Activated CD4-positive, alpha-beta T cell treated with anti-CD3 and anti-CD28 coated beads, Interleukin-2, Interleukin-4, amounts not matched to agents 100 ng/mL and 50 ng/mL, durations not matched to agents 16 hours and 8 hours (primary cell): ENCODE data around the gene CTSO.
A peak's percentile ranks its signal among the peaks of the same experiment; 100 is the strongest.

ENCODE experiments used
- DNase-seq: peaks from one replicate; pipeline ENCODE4 v3.0.0-alpha.2; 2020; ENCODE audit warnings: low spot score

Gene CTSO, protein sequence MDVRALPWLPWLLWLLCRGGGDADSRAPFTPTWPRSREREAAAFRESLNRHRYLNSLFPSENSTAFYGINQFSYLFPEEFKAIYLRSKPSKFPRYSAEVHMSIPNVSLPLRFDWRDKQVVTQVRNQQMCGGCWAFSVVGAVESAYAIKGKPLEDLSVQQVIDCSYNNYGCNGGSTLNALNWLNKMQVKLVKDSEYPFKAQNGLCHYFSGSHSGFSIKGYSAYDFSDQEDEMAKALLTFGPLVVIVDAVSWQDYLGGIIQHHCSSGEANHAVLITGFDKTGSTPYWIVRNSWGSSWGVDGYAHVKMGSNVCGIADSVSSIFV

DNA sequence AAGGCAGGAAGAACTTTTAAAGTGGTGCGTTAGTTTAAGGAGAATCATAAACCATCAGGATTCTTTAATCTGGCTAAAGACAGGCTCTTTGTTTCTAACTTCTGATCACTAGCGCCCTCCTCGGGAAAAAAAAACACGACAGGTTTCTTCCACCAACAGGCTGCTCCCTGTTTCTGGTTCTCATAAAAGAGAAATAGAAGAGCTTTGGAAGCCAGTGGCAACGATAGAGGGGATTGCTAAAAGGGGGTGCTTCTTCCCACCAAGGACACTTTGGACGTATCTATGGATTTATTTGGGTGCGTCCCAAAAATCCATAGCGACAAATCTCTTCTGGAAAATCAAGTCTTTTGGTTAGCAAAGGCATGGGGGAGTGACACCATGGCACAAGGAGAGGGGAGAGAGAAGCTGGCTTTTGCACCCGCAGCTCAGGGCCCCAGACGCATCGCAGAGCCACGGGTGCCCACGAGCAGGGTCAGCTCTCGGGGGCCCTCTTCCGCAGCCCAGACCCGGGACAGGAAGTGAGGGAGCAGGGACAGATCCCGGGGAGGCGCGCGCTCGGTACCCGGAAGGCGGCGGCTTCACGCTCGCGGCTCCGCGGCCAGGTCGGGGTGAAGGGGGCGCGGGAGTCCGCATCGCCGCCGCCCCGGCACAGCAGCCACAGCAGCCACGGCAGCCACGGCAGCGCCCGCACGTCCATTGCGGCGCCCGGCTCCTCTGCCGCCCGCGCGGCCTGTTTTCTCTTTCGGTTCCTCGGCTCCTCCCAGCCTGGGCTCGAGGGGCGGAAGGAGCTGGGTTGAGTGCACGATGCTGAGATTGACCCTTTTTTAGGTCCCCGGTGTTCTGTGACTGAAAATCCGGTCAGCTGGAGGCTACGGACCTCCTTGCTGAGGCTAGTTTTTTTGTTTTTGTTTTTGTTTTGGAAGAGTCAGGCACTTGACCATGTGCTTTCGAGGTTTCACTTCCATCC is at the start of gene CTSO:
Gene CTSO (minus strand): TSS at position 716 of the 967 bp plus-strand sequence. CDS start 19 bp downstream, at position 697.
- DNase-seq, result peak; percentile 65

DNA sequence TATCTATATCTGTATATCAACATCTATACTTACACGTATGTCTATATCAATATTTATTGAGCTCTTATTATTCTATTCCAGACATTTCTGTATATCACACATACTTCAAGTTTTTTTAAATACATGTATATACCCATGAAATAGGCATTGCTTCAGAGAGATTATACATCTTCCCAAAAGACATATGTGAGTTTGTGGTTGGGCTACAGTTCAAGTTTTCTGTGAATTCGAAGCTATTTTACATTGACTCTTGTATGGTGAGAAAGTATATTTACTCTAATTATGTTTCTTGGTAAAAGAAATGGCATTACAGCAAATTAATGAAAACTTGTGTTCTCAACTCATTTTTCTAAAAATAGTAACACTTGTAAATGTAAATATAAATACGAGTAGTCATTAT is 46.8 kb upstream of the CTSO start:
- DNase-seq, result no peak

DNA sequence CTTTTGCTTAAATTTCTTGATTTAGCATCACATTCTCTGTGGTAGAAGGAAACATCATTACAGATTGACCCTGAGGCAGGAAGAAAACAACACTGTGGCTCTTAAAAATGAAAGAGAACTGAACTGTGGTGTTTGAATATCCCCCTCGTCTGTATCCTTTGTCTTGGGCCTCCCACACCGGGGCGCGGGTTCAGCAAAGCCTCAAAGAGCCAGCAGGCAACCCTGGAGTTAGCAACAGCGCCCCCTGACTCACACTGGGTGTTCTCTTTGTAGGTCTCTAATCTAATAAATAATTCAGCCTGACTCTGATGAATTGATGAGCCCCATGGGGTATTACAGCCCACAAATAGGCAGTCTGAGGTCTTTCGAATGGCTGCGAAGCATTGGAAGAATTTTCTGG is 46.1 kb upstream of the CTSO start:
- no peak for DNase-seq

DNA sequence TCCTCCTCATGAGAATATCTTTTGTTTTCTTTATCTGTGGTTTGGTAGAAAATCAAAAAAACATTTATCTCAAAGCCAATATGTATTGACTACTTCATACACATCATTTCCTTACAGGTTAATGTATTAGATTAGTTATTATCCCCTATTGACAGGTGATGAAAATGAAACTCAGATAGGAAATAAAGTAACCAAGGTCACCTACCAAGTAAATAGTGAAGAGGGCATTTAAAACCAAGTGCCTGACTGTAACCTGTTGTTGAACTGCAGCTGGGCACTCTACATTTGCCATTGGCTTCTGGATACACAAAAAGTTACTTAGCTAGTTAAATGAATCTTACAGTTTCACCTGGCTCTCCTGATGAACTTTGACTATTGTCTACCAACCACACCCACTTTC is 41.4 kb upstream of the CTSO start:
- DNase-seq, result no peak

DNA sequence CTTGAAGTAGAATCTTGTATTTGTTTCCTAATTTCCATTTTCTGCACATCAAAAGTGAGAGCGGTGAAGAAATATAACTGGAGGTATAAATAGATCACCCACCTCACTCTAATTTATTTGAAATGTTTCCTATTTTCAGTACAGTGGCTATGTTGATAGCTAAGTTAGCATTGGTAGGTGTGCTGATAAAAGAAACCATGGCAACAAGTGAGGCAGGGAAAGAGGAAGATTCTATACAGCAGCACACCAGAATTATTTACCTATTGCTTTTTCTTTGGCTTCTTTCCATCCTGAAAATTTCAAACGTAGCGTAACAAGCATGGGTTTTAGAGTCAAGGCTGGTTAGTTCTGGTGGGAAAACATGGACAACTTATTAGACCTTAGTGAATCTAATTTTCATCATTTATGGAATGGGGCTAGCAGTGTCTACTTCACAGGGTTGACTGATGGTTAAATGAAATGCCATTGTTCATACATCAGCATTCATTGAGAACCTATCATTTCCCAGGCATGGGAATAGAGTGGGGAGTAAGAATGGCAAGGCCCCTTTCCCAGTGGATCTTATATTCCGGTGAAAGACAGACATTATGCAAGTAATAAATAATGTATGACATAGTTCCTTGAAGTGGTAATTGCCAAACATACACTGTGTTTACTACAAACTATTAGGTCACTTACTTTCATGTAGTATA is 30.6 kb upstream of the CTSO start:
- DNase-seq, result no peak

DNA sequence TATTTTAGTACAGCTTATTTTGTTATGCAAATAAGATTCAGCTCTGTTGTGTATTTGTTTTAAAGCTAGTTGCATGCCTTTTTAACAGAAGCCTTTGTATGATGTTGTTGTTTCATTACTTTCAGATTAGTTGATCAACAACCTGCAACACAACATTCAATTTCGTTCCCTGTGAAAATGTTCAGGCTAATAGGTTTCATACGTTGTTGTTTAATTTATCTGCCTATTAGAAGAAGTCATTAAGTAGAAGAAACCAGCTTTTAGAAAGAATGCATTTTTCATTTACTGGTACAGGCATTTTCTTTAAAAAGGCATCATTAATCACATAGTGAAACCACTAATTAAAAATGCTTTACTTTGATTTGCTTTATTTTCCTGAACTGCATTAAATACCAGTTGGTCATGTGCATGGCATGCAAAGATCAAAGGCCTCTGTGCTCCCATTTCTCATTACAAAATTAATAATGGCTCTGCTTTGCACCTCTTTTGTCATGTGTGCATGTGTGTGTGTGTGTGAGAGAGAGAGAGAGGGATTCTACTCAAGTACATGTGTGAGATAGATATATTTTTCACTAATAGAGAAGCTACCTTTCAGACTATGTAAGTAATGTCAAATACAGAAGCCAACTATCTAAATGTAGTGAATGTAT is 29.2 kb upstream of the CTSO start:
- DNase-seq, result no peak

DNA sequence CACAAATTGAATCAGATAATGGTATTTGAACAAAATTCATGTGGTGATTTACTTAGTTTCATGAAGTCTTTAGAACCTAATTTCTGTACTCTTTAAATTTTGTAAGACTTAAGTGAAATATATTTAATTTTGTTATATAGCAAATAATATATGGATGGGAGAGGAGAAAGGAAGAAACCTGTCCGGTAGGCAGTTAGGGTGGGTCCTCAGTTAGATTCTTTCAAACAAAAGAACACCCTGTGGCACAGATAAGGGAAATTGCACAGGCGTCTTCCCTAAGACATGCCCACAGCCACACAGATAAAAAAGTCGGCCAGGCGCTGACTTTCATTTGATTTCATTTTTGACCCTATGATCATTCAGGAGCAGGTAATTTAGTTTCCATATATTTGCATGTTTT is 25.1 kb upstream of the CTSO start:
- DNase-seq, result no peak

DNA sequence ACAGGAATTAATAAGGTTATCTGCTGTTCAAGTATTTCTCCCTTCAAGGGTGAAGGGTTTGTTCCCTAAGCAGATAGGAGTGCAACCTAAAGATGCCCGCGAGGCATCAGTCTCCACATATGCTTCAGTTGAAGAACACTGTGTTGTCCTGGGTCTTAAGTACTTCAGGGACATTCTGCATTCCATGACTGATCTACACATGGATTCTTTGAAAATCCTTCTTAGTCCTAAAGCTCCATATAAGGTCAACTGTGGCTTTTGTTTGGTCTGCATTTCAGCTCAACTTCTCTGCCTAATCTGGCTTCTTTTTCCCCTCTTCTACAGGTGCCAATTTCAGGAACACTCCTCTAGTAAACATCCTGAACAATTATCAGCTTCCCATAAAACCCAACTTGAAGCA is 21.8 kb upstream of the CTSO start:
- no peak for DNase-seq

DNA sequence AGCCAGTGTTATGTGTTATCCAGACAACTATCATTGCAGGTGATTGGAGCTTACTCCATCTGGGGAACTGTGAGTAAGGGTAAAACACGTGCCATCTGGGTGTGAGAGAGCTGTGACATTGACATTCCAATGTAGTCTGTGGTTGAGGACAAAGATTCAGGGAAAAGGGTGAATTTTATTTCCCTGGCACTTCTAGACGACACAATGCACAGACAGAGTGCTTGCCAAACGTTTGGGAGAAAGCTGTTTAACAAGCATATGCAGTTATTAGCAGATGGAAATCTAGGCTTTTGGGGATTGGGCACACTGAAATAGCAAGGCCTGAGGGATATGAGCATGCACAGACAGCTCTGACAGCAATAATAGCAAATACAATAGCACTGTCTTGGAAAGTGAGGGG is 21.3 kb upstream of the CTSO start:
- no peak for DNase-seq

DNA sequence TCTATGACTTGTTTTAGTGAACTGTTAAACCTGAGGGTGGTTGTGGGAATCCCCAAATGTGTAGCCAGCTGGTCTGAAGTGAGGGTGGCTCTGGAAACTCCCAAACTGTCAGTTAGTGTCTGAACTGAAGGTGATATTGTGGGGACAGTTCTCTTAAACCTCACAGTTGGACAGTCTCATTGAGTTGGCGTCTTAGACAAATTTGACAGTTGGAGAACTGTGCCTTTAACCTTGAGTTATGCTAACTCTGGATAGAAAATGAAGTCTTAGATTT is 20.7 kb upstream of the CTSO start:
- peak; percentile 2 for DNase-seq

DNA sequence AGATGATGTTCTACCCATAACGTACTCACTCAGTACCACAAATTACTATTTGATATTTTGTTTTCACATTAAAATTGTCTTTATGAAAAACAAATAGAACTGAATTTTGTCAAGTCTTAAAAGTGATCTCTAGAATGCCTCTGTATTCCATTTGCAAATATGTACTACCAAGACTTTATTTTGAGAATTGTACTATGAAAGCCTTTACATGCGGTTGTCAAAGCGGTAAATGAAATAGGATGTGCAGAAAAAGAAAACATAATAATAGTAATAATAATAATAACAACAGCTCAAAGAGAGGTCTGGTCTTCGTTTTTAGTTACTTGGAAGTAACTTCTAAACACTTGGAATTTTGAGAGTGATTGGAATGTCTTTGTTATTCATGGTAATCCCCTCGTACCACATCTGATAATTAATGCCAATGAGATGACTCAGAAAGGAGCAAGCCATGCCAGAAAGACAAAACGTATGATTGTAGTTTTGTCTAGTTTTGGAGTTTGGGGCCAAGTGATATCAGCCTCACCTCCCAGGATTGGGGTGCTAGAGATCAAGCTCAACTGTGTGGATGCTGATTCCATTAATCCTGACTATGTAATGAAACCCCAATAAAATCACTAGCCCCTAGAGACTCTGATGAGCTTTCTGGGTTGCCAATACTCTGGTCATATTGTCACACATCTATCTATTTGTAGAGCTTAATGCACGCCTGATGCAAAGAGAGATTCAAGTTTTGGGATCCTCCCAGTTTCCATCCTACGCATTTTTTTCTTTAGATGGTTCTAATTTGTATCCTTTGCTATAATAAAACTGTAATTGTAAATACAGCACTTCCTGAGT is 20.2 kb upstream of the CTSO start:
- no peak for DNase-seq

DNA sequence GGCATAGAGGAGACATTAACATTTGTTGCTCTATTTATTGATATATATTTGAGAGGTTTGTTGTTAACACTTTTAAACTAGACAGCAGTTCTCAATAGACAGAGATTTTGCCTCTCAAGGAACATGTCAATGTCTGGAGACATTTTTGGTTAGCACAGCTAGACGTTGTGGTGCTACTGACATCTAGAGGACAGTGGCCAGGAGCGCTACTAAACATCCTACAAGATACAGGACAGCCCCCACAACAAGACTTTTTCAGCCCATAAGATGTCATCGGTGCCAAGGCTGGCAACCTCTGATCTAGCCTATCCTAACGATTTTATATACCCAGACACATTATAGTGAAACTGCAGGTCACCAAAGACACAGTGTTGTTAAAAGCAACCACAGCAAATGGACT is 18.4 kb upstream of the CTSO start:
- DNase-seq, result peak; percentile 3

DNA sequence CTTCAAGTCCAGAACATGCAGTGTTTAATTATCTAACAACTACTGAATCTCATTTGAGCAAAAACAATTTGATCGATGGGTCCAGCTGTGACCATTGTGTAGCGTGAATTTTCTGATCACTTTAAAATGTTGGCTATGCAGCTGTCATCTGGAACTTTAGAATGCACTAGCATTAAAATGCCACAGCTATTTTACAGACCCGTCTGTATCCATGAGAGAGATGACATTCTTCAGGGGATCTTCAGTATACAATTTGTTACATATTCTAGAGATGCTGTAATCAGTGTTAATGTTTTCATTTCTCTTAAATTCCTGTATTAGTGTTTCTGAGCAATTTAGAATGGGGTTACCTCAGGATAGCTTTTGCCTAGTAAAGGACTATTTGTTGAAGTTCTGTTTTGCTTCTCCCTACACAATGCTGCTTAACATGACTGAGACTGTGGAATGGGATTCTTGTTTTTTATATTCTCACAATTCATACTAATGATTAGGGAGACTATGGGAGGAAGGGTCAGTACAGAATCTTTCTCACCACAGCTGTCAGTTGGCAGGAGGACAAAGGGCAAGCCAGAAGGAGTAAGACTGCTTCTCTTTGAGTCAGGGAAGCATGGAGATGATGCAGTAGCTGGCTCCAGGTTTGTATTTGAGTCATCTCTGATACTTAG is 13.2 kb upstream of the CTSO start:
- DNase-seq, result no peak

DNA sequence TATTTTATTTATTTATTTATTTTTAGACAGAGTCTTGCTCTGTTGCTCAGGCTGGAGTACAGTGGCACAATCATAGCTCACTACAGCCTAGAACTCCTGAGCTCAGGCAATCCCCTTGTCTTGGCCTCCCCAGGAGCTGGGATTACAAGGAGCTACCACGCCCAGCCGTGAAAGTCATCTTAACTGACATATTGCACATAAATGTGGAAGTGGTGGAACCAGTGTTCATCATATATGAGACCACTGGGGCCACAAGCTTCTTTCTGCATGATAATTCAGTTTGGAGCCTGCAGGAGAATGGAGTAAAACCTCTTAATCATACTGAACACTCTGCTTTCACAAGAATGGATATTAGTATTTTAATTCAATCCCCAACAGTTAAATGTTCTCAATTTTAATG is 12.5 kb upstream of the CTSO start:
- no peak for DNase-seq

DNA sequence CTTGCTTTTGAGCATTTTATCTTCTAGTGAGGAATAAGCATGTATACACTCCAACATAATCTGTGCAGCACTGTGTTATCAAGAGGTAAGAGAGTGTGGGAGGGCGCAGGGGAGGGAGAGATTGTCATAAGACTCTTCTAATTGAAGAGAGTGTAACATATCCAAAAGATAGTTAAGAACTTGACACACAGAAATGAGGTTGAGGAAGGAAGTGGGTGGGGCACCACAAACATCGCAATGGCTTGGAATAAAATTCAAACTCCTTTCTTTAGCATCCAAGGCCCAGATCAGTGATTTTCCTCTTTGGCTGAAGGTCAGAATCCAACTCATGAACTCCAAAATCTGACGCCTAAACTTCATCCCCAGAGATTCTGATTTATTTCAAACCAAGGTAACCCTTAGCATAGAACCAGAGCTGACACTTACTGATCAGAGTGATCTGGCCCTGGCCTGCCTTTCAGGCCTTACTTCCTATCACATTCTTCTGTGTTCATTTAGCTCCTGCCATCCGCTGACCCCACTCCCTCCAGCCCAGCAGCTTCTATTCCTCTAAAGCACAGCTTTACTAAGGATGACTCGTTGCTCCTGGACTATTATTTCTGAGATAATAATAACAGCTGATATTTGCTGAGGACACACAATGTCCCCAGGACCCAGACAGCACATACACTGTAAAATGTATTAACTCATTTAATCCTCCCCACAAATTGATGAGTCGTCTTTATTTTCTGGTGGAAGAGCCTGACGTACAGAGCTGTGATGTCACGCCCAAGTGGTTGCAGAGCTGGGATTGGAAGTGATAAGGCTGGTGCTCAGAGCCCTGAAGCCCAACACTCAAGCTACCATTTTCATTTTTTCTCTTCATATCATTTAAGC is 10.6 kb upstream of the CTSO start:
- no peak for DNase-seq

DNA sequence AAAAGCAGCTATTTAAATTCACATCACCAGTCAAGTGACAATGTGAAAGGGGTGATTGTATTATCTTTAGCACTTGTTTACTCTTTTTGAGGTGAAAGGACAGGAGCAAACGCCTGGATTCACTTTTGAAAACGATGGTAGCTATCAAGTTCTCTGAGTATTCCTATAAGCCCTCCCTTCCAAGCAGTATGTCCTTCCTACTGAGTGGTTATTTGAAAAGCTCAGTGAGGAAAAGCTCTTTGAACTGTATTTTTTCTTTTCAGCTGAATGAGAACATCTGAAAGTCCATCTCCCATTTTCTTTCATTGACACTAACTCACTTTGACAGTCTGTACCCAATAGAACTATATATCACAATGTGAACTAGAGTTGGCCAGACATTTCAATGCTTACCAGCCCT is 9.1 kb upstream of the CTSO start:
- DNase-seq, result no peak

DNA sequence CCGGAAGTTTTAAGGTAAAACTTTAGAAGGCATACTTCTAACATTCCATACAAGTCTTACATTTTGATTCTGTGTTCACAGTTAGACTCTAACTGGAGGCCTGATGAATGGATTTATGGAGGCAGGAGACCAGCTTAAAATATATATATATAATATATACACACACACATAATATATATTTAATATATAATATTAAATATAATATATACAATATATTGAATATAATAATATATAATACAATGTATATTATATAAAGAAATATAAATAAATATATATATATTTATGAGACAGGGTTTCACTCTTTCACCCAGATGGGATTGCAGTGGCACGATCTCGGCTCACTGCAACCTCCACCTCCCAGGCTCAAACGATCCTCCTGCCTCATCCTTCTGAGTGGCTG is 7.9 kb upstream of the CTSO start:
- no peak for DNase-seq

DNA sequence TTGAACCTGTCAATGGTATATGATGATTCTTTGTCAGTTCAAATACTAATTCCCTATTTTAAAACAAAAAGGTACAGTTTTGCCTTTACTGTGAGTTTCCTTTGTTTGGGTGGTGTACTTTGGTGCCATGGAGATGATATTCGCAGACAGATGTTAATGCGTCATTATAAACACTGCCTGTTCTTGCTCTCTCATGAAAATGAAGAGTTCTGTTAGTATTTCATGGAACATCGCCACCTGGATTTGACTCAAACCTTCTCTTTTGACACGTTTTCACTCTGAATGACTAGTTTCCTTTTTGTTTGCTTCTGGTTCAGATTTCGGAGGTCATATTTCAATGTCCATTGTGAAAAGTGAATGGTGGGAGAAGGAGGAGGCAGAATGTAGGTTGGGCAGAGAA is 6.9 kb upstream of the CTSO start:
- DNase-seq, result no peak

DNA sequence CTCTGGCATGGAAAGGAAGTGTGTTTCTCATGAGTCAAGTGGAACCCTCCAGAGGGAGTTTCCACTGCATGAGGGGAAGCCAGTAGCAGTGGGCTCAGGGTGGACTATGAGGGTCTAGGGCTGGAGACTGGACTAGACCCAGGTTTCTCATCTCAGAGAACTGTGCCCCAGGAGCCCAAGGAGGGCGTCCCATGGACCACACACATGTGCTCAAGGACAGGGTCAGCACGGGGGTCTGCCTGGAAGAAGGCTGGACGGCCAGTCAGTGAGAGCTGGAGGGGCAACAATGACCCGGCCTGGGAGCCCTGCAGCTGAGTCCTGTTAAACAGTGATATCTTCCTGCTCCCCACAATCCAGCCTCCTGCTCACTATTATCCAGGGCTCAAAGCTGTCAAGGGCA is 5.8 kb upstream of the CTSO start:
- DNase-seq, result no peak

DNA sequence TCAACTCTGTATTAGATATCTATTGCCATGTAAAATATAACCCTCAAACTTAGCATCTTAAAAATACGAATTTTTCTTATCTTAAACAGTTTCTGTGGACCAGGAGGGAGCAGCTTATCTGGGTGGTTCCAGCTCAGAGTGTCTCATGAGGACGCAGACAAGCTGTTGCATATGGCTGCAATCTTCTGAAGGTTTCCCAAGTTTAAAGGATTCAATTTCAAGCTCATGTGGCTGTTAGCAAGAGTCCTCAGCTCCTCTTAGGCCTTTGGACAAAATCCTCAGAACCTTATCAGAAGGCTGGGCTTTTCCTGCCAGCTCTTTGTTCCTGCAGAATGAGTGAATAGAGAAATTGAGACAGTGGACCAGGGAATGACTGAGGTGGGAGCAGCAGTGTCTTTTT is 2.8 kb upstream of the CTSO start:
- no peak for DNase-seq
